ENCODE measurements around the gene NKX2-4.
"Not testable (repeated sequence)": the region's sequence is repeated elsewhere in the genome, so short reads cannot be mapped to it uniquely, and the experiment has no call there.

NKX2-4 gene

GRCh38 chr20:21421601-21422236 lies 24.4 kb upstream of the NKX2-4 start:
- Histone ChIP-seq H3K9me3 (ENCODE audit: low read length) (no peaks in the 10 kb centered on the region; the same call in 1 of the 2 replicates), H3K36me3 (ENCODE audit: insufficient read depth, low read length) (no peaks in the 10 kb centered on the region)
- no peak for TF ChIP-seq EZH2 (IDR thresholded peaks at IDR 0.05; ENCODE audit: borderline replicate concordance, low read length)
- TF ChIP-seq, protein P1, sequence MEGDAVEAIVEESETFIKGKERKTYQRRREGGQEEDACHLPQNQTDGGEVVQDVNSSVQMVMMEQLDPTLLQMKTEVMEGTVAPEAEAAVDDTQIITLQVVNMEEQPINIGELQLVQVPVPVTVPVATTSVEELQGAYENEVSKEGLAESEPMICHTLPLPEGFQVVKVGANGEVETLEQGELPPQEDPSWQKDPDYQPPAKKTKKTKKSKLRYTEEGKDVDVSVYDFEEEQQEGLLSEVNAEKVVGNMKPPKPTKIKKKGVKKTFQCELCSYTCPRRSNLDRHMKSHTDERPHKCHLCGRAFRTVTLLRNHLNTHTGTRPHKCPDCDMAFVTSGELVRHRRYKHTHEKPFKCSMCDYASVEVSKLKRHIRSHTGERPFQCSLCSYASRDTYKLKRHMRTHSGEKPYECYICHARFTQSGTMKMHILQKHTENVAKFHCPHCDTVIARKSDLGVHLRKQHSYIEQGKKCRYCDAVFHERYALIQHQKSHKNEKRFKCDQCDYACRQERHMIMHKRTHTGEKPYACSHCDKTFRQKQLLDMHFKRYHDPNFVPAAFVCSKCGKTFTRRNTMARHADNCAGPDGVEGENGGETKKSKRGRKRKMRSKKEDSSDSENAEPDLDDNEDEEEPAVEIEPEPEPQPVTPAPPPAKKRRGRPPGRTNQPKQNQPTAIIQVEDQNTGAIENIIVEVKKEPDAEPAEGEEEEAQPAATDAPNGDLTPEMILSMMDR (IDR thresholded peaks at IDR 0.05; ENCODE audit: low read length), result no peak

DNA sequence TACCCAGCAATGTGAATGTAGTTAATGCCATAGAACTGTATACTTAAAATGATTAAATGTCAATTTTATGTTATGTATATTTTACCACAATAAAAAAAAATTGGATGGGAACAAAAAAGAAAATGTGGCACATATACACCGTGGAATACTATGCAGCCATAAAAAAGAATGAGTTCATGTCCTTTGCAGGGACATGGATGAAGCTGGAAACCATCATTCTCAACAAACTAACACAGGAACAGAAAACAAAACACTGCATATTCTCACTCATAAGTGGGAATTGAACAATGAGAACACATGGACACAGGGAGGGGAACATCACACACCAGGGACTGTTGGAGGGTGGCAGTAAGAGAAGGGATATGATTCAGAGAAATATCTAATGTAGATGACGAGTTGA lies 21.8 kb upstream of the NKX2-4 start:
- H3K4me2 ChIP-seq (ENCODE audit: low read length); H3K4me3 ChIP-seq (ENCODE audit: low read depth, low read length, poor library complexity, severe bottlenecking); H3K9me3 ChIP-seq (ENCODE audit: low read length); H3K4me1 ChIP-seq (ENCODE audit: insufficient read depth, low read length, severe bottlenecking); H3K9me2 ChIP-seq (ENCODE audit: low read depth, low read length); H3K36me3 ChIP-seq (ENCODE audit: insufficient read depth, low read length); H3K27me3 ChIP-seq (ENCODE audit: insufficient read depth, low read length); H3F3A ChIP-seq (ENCODE audit: insufficient read depth, low read length); H4K20me1 ChIP-seq (ENCODE audit: insufficient read depth, low read length); H2AFZ ChIP-seq (ENCODE audit: low read length); H3K27ac ChIP-seq (ENCODE audit: low read depth, low read length, poor library complexity, severe bottlenecking); H3K79me2 ChIP-seq (ENCODE audit: insufficient read depth, low read length); H3K9ac ChIP-seq (ENCODE audit: low read length): not testable (repeated sequence)

More at GRCh38 chr20:21421601-21422236, 24.4 kb upstream of the NKX2-4 start:
- no peaks in the 10 kb centered on the region for H3K27me3 ChIP-seq (ENCODE audit: insufficient read depth, low read length)
- no peaks in the 10 kb centered on the region for H4K20me1 ChIP-seq (ENCODE audit: insufficient read depth, low read length)
- H3K27ac ChIP-seq (ENCODE audit: low read depth, low read length, poor library complexity, severe bottlenecking), result no peak overlapping the region
- no peak overlapping the region for H3K4me3 ChIP-seq (ENCODE audit: low read depth, low read length, poor library complexity, severe bottlenecking)
- H3K4me2 ChIP-seq (ENCODE audit: low read length), result no peak overlapping the region
- H3F3A ChIP-seq (ENCODE audit: insufficient read depth, low read length), result no peaks in the 10 kb centered on the region
- H3K9me2 ChIP-seq (ENCODE audit: low read depth, low read length), result no peaks in the 10 kb centered on the region
- no peaks in the 10 kb centered on the region for H3K4me1 ChIP-seq (ENCODE audit: insufficient read depth, low read length, severe bottlenecking)
- H2AFZ ChIP-seq (ENCODE audit: low read length), result no peak overlapping the region
- no peak overlapping the region for H3K9ac ChIP-seq (ENCODE audit: low read length)
- H3K79me2 ChIP-seq (ENCODE audit: insufficient read depth, low read length), result no peaks in the 10 kb centered on the region

- not testable (repeated sequence) for H3K36me3 ChIP-seq (ENCODE audit: insufficient read depth, low read length); H3K4me1 ChIP-seq (ENCODE audit: insufficient read depth, low read length, severe bottlenecking); H3K9ac ChIP-seq (ENCODE audit: low read length); H3K4me3 ChIP-seq (ENCODE audit: low read depth, low read length, poor library complexity, severe bottlenecking); H3K9me2 ChIP-seq (ENCODE audit: low read depth, low read length); H4K20me1 ChIP-seq (ENCODE audit: insufficient read depth, low read length); H2AFZ ChIP-seq (ENCODE audit: low read length); H3K9me3 ChIP-seq (ENCODE audit: low read length); H3K27me3 ChIP-seq (ENCODE audit: insufficient read depth, low read length); H3K27ac ChIP-seq (ENCODE audit: low read depth, low read length, poor library complexity, severe bottlenecking); H3K4me2 ChIP-seq (ENCODE audit: low read length); H3F3A ChIP-seq (ENCODE audit: insufficient read depth, low read length); H3K79me2 ChIP-seq (ENCODE audit: insufficient read depth, low read length)
Measured at GRCh38 chr20:21413996-21414395, 16.7 kb upstream of the NKX2-4 start.

- Histone ChIP-seq H4K20me1 (ENCODE audit: insufficient read depth, low read length) (no peaks in the 10 kb centered on the region), H3K9me2 (ENCODE audit: low read depth, low read length) (no peaks in the 10 kb centered on the region)
Measured at GRCh38 chr20:21411725-21412124, 14.4 kb upstream of the NKX2-4 start.

More at GRCh38 chr20:21411725-21412124, 14.4 kb upstream of the NKX2-4 start:
- H3F3A ChIP-seq (ENCODE audit: insufficient read depth, low read length), result no peaks in the 10 kb centered on the region
- H3K36me3 ChIP-seq (ENCODE audit: insufficient read depth, low read length), result no peaks in the 10 kb centered on the region
- H3K9ac ChIP-seq (ENCODE audit: low read length), result no peak overlapping the region
- TF ChIP-seq, protein P1 (IDR thresholded peaks at IDR 0.05; ENCODE audit: low read length), result no peak
- no peak for TF ChIP-seq EZH2 (IDR thresholded peaks at IDR 0.05; ENCODE audit: borderline replicate concordance, low read length)
- no peak overlapping the region for H2AFZ ChIP-seq (ENCODE audit: low read length)
- H3K9me3 ChIP-seq (ENCODE audit: low read length), result 0 out of 2 replicates have a peak, but pooled peaks cover 6% of the 10 kb centered on the region
- H3K4me2 ChIP-seq (ENCODE audit: low read length), result no peak overlapping the region
- no peak overlapping the region for H3K27ac ChIP-seq (ENCODE audit: low read depth, low read length, poor library complexity, severe bottlenecking)
- H3K27me3 ChIP-seq (ENCODE audit: insufficient read depth, low read length), result no peaks in the 10 kb centered on the region
- no peak overlapping the region for H3K4me3 ChIP-seq (ENCODE audit: low read depth, low read length, poor library complexity, severe bottlenecking)
- H3K79me2 ChIP-seq (ENCODE audit: insufficient read depth, low read length), result no peaks in the 10 kb centered on the region
- H3K4me1 ChIP-seq (ENCODE audit: insufficient read depth, low read length, severe bottlenecking), result no peaks in the 10 kb centered on the region
